HCT116 (cell line): ENCODE measurements around the gene NTSR1. TPM values are rescaled to one million over a fixed set of nuclear protein-coding genes. Genes with fewer than 3 reads are reported as not detected.

Source experiments
- ATAC-seq: fragments of 200-7000 bp; cut with Tn5 transposase; 2 replicates; pipeline ENCODE4 v1.9.1; 2020; ENCODE audit warnings: mild to moderate bottlenecking, moderate library complexity
- BruUV-seq: library from RNA; stranded (reverse); fragments of 400-500 nt; replicated peaks from 2 replicates; lab custom pipeline; 2021; lab: Mats Ljungman, UMichigan
- CTCF ChIA-PET: fragments of 300-600 bp; sonication (Branson Sonifier 250); formaldehyde crosslinking; loops from one replicate; lab custom pipeline; 2021; ENCODE audit warnings: antibody characterized with exemption; lab: Charles Lee
- POLR2A ChIA-PET: fragments of 300-600, 350-600 bp; sonication (Branson Sonifier 250); formaldehyde crosslinking; loops from one replicate; lab custom pipeline; 2021; ENCODE audit warnings: antibody characterized with exemption; lab: Charles Lee
- RAD21 ChIA-PET, 2 experiments: fragments of 300-600 bp; sonication (Branson Sonifier 250); formaldehyde crosslinking; loops; one replicate each; lab custom pipeline; 2023; ENCODE audit warnings: low total read pairs in 2 of 2; ENCODE audit not compliant: uncharacterized antibody in 2 of 2, unreplicated experiment in 2 of 2, low non-redundant PET in 1 of 2; lab: Charles Lee
- DNase-seq: peaks from one replicate; pipeline ENCODE4 v3.0.0-alpha.2; 2010; ENCODE audit warnings: low read depth, low spot score
- H2AFZ ChIP-seq: fragments of 200-600 bp; shearing (Covaris generic), sonication (generic); 2 replicates; pipeline ENCODE4 v1.6.1; 2017; ENCODE audit warnings: low read depth, mixed run types, mixed read lengths, antibody characterized with exemption, low read length; ENCODE audit not compliant: poor library complexity, severe bottlenecking
- H3K27ac ChIP-seq: 2 replicates; pipeline ENCODE4 v1.5.1; 2012; ENCODE audit warnings: low read depth, low read length
- H3K27me3 ChIP-seq: fragments of 200-600 bp; sonication (generic); 2 replicates; pipeline ENCODE4 v1.6.1; 2016; ENCODE audit warnings: mixed run types, low read length, mixed read lengths; ENCODE audit not compliant: insufficient read depth
- H3K36me3 ChIP-seq, 2 experiments: fragments of 200-500 bp in 1 of 2; fragments of 200-600 bp in 1 of 2; sonication (Bioruptor generic) in 1 of 2; sonication (generic) in 1 of 2; 2 replicates each; pipeline versions ENCODE4 v1.5.1 to v1.6.1; 2014 to 2016; ENCODE audit warnings: low read length in 2 of 2, inconsistent platforms in 1 of 2, mixed read lengths in 1 of 2, mixed run types in 1 of 2; ENCODE audit not compliant: insufficient read depth in 2 of 2, control insufficient read depth in 1 of 2
- H3K4me1 ChIP-seq, 2 experiments: fragments of 200-600 bp in 1 of 2; sonication (generic) in 1 of 2; 2 replicates each; pipeline versions ENCODE4 v1.5.1 to v1.6.1; 2012 to 2017; ENCODE audit warnings: low read length in 2 of 2, inconsistent platforms in 1 of 2, mild to moderate bottlenecking in 1 of 2, mixed read lengths in 1 of 2, mixed run types in 1 of 2, moderate library complexity in 1 of 2; ENCODE audit not compliant: insufficient read depth in 2 of 2, control insufficient read depth in 1 of 2
- H3K4me2 ChIP-seq: fragments of 200-600 bp; sonication (generic); 2 replicates; pipeline ENCODE4 v1.6.1; 2017; ENCODE audit warnings: mixed run types, low read length, mixed read lengths
- H3K4me3 ChIP-seq, 2 experiments: fragments of 200-600 bp in 1 of 2; sonication (generic) in 1 of 2; replicated peaks in 1 of 2; 2 replicates each; pipeline ENCODE4 v1.5.1; 2011 to 2016; ENCODE audit warnings: low read length in 2 of 2, control low read depth in 1 of 2, low read depth in 1 of 2, mild to moderate bottlenecking in 1 of 2, mixed read lengths in 1 of 2, mixed run types in 1 of 2
- H3K79me2 ChIP-seq: fragments of 200-600 bp; sonication (generic); 2 replicates; pipeline ENCODE4 v1.6.1; 2017; ENCODE audit warnings: mild to moderate bottlenecking, mixed run types, low read length, moderate library complexity, mixed read lengths; ENCODE audit not compliant: insufficient read depth
- H3K9ac ChIP-seq: fragments of 200-600 bp; sonication (generic); 2 replicates; pipeline ENCODE4 v1.6.1; 2016; ENCODE audit warnings: low read length, mixed read lengths
- H3K9me2 ChIP-seq: fragments of 200-600 bp; sonication (generic), shearing (Covaris generic); 2 replicates; pipeline ENCODE4 v1.6.1; 2017; ENCODE audit warnings: mixed run types, mild to moderate bottlenecking, moderate library complexity; ENCODE audit not compliant: insufficient read depth
- H3K9me3 ChIP-seq, 2 experiments: fragments of 200-500 bp in 1 of 2; fragments of 200-600 bp in 1 of 2; sonication (Bioruptor generic) in 1 of 2; sonication (generic) in 1 of 2; 2 replicates each; pipeline ENCODE4 v1.6.1; 2014 to 2017; ENCODE audit warnings: low read length in 2 of 2, mixed read lengths in 2 of 2, inconsistent platforms in 1 of 2, low read depth in 1 of 2, mild to moderate bottlenecking in 1 of 2, mixed run types in 1 of 2, moderate library complexity in 1 of 2; ENCODE audit not compliant: control insufficient read depth in 1 of 2, insufficient read depth in 1 of 2
- H4K20me1 ChIP-seq: fragments of 200-600 bp; sonication (generic), shearing (Covaris generic); 2 replicates; pipeline ENCODE4 v1.6.1; 2017; ENCODE audit warnings: mixed run types, mild to moderate bottlenecking, moderate library complexity; ENCODE audit not compliant: insufficient read depth
- CTCF ChIP-seq, 3 experiments: fragments of 200-600 bp in 1 of 3; sonication (generic) in 1 of 3; IDR thresholded peaks in 2 of 3; conservative IDR thresholded peaks in 1 of 3; 2 replicates each; pipeline ENCODE4 v1.5.1; 2012 to 2017; ENCODE audit warnings: low read depth in 2 of 3, low read length in 2 of 3, antibody characterized with exemption in 1 of 3, borderline replicate concordance in 1 of 3, control low read depth in 1 of 3, mild to moderate bottlenecking in 1 of 3, mixed read lengths in 1 of 3, mixed run types in 1 of 3, moderate library complexity in 1 of 3; ENCODE audit not compliant: insufficient read depth in 1 of 3
- EZH2 ChIP-seq: fragments of 200-600 bp; sonication (generic); IDR thresholded peaks from 2 replicates; pipeline ENCODE4 v1.6.1; 2017; ENCODE audit warnings: antibody characterized with exemption, mixed run types
- EZH2phosphoT487 ChIP-seq: fragments of 200-600 bp; IDR thresholded peaks from 2 replicates; pipeline ENCODE4 v1.6.1; 2018; ENCODE audit warnings: antibody characterized with exemption, borderline replicate concordance
- POLR2AphosphoS5 ChIP-seq: IDR thresholded peaks from 2 replicates; pipeline ENCODE4 v1.6.1; 2011; ENCODE audit warnings: mild to moderate bottlenecking, low read depth, low read length, moderate library complexity
- REST ChIP-seq: IDR thresholded peaks from 2 replicates; pipeline ENCODE4 v1.6.1; 2012; ENCODE audit warnings: low read depth
- SIN3A ChIP-seq: IDR thresholded peaks from 2 replicates; pipeline ENCODE4 v1.6.1; 2012; ENCODE audit warnings: low read depth
- SP1 ChIP-seq: IDR thresholded peaks from 2 replicates; pipeline ENCODE4 v1.6.1; 2012; ENCODE audit warnings: low read depth
- intact Hi-C: fragments of 100-400 bp; cut with micrococcal nuclease; formaldehyde crosslinking; loops from 2 replicates; pipeline ENCODE4 v1.10.0; 2022
- total RNA-seq: library from RNA; stranded (reverse); gene quantifications from one replicate; pipeline ENCODE4 v1.2.1, GENCODE V29; 2021; ENCODE audit not compliant: unreplicated experiment

The NTSR1 gene
- total RNA-seq, 1 experiment from 2014 or later = 187 TPM

DNA sequence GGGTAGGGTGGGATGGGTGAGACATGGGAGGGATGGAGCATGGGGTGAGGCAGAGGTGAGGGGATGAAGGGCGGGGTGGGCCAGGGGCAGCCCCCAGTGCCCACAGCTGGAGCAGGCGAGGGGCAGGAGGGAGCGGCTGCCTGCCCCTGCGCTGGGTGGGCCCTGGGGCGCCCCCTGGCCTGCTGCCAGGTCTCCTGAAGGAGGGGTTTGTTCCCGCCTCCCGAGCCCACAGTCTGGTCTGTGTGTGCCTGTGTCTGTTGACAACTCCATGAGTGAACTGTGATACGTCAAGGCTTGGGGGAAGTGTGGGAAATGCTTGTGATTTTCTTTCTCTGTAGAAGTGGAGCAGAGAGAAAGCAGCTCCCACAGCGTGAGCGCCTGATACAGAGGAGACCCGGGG, 76.8 kb downstream of the NTSR1 start:
- BruUV-seq = no TSS peak
- intact Hi-C loops = no loop called here
- TF ChIP-seq SIN3A (no peak), SP1 (no peak), CTCF (IDR thresholded peaks at IDR 0.05 in 2 of 3, conservative IDR thresholded peaks at IDR 0.05 in 1 of 3; ENCODE audit: borderline replicate concordance in 1 of 3, insufficient read depth in 1 of 3, low read depth in 2 of 3, low read length in 2 of 3) (no peak), EZH2phosphoT487 (no peak), REST (no peak), POLR2AphosphoS5 (no peak), EZH2 (no peak)
- Histone ChIP-seq H3K9me2 (no peaks in the 10 kb centered on the region), H3K9ac (no peak overlapping the region), H3K4me3 (no peak overlapping the region), H3K4me2 (no peak overlapping the region), H3K4me1 (peaks cover 9 to 17% of the 10 kb centered on the region in 2 experiments; a peak in 3 of 4 replicates), H3K27me3 (no peaks in the 10 kb centered on the region), H3K27ac (no peak overlapping the region), H3K79me2 (no peaks in the 10 kb centered on the region), H4K20me1 (no peaks in the 10 kb centered on the region), H3K9me3 (no peaks in the 10 kb centered on the region), H2AFZ (no peak overlapping the region), H3K36me3 (no peaks in the 10 kb centered on the region)
- DNase-seq = no peak
- ChIA-PET POLR2A (no interaction called here), CTCF (no interaction called here), RAD21 (no interaction called here)
- no peak for ATAC-seq
